AML-193 (cell line): ENCODE results near the gene KCNA10.

Experiments
- DNase-seq, 2 experiments: peaks; one replicate each; lab custom pipeline; 2025; lab: John Stamatoyannopoulos, UW

The KCNA10 gene

DNA sequence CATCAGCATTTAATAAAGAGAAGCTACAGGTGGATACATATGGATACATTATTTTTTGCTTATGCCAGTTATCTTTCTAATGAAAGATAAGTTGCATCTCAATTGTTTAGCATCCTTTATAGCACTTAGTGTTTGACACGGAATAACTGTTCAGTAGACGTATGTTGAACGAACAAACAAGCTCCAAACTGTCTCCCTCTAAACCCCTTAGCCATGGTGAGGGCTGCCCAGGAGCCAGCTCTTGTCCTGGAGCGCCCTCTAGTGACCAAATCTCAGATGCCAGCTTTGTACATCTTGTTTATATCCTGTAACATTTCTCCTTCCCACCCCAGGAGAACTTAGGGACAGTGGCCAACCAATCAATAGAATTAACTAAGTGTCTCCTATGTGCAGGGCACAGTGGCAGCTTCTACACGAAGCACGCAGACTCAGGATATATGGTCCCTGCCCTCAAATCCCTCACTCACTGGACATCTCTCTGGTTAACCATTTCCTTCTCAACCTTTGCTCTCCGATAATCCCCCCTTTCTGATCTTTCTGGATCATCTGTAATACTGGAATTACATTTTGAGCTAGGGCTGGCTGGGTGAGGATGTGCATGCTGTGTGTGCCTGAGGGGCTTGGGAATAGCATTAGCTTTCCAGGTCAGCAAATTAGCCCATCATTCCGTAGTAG, 22.9 kb downstream of the KCNA10 start:
- DNase-seq, result peak; percentile 57 to 63

DNA sequence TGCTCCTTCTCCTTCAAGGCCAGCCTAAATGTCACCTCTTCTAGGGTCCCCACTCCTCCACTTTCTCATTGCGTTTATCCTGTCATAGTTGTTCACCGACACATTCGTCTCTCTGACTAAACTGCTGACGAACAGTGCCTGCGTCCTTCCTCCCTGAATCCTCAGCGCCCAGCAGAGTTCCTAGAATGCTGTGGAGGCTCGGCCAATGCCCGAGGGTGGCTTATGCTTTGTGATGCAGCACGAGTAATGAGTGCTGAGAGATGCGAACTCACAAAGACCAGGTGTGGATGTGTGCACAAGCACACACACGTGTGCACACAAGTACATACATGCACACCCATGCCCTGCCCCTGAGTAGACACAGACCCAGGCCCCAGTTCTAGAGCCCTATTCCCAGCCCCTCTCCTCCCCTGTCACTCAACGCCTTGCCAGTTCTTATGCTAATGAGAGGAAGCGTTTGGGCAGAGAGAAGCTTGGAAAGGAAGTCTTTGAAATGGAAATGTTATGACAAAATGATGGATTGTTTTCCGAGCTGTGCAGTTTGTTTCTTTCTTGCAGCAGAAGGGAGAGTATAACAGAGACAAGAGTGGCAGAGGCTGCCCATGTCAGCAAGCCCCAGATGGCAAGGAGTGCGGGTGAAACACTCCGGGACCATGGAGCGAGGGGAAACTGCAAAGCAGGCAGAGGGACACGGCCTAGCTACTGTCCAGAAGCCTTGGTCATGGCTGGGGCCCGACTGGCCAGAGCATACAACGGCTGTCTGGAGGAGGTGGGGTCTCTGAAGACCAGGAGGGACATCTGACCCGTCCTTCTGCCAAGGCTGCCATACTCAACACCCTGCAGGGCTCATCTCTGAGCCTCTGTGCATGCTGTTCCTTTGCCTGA, 24.2 kb downstream of the KCNA10 start:
- no peak for DNase-seq

DNA sequence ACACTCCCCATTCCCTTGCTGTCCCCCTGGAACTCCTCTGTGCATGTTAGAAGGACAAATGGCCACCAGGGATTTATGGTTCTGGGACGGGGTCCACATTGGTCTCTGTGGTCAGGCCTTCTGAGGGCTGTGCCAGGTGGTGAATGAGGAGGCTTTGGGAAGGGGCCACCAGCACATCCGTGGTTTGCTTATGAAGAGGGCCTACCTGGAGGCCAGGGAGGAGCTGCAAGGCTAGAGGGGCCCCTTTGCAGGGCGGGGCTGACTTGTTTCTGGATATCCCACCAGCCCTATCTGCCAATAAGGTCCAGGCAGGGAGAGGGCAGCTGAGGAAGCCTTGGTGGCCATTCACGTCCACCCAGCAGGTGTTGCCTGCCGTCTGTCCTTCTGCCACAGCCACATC, 24.9 kb downstream of the KCNA10 start:
- no peak for DNase-seq

DNA sequence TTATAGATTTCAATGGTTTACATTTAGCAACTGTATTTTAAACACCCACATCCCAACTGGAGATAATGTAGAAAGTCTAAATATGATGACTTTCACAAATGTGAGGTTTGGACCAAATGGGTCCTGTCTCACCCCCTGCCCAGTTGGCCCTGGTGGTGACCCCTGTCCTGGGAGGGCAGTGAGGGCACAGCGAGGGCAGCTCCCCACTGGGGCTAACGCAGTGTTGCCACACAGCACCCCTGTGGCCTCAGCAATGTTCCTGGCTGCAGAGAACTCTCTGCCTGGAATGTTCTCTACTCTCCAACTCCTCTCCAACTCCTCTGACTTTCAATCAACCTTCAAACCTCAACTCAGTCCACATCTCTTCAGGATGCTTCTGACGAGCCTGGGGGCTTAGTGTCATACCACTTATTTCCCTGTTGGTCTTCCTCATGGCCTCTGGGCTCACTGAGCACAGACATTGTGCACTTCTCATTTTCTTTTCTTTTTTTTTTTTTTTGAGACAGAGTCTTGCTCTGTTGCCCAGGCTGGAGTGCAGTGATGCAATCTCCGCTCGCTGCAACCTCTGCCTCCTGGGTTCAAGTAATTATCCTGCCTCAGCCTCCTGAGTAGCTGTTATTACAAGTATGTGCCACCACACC, 25.8 kb downstream of the KCNA10 start:
- DNase-seq, result no peak

DNA sequence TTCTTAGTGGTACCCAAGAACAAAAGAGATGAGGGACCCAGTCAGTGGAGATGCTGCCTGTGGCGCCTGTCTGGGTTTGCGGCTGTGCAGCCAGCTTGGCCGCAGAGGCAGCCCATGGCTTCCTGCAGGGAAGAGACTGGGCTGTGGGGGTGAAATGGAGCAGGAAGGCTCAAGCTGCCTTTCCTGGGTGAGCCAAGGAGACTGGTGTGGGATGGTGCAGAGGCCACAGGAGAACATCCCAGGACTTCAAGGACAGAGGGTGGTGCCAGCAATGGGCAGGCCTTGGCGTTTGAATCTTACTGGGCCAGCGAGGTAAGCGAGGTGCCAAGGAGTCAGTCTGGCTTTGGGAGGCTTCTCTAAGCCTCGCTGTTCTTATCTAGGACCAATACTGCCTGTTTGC, 26.4 kb downstream of the KCNA10 start:
- no peak for DNase-seq

DNA sequence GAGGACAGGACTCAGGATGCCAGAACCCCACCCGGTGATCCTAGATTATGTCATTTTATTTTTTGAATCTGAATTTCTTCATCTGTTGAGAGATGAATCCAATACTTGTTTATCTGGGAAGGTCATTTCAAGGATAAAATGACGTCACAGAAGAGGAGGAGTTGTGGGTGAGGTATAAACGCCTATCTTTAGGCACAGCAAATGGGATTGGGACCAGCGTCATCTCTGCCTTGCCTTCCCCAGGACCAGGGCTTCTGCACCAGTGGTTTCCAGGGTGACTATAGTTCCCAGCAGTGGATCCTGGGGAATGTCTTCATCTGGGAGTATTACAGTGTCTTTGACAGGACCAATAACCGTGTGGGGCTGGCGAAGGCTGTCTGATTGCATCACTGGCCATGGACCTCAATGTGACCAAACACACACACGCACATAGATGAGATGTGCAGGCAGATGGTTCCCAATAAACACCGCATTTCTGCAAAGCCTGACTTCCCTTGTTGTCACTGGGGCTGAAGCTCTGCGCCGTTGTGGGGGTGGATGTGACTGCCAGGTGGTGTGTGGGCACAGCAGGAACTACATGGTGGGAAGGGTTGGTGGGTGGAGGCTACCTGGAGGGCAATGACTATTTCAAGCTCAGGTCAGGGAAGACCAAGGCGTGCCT, 28.1 kb downstream of the KCNA10 start:
- DNase-seq, result no peak

DNA sequence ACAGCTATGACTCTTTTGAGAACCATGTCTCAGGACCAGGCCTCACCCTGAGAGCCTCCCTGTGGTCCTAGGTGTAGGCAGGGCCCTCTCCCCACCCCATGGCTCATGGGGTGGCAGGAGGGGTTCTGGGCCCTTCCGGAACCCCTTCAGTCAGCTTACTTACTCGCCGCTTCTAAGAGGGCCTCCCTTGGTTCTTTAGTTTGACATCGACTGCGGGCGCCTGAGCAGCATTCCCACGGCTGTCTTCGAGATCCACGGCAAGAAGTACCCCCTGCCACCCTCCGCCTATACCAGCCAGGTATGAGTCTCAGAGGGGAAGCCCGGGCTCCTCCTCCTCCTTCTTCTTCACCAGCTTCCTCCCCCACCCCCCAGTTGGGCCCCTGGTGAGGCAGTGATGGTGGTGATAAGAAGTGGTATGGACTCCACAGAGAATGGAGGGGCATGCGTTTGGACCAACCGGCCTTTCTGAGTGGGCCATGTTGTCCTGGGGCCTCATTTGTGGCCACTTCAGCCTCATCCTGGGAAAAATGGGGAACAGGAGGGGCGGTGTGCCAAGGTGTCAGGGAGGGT, 28.9 kb downstream of the KCNA10 start:
- no peak for DNase-seq

DNA sequence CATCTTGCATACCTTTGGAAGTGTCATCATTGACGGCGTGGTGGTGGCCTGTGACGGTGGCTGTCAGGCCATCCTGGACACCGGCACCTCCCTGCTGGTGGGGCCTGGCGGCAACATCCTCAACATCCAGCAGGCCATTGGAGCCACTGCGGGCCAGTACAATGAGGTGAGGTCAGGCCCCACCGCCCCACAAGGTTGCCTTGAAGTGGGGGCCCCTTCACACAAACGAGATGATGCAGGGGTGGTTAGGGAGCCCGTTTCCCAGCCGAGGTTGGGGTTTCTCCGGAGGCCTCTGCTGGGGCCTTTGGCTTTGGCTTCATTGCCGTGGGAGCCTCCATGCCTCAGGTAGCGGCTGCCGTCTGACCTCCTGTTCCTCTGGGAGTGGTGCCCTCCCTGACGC, 29.6 kb downstream of the KCNA10 start:
- no peak for DNase-seq

DNA sequence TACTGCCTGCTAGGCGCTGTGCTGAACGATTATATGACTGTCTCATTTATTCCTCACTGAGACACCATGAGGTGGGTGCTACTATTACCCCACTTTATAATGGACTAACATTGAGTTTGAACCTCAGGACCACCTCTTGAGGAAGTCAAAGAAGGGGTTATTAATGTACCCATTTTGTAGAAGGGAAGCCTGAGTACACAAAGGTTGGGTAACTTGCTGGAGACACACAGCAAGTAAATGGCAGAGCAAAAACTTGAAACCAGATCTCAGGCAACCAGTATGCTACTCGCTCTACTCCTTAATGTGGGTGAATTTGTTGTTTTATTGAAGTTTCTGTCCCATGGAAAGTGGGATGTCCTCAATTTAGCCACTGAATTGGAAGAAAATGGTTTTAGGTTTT, 30.1 kb downstream of the KCNA10 start:
- no peak for DNase-seq

DNA sequence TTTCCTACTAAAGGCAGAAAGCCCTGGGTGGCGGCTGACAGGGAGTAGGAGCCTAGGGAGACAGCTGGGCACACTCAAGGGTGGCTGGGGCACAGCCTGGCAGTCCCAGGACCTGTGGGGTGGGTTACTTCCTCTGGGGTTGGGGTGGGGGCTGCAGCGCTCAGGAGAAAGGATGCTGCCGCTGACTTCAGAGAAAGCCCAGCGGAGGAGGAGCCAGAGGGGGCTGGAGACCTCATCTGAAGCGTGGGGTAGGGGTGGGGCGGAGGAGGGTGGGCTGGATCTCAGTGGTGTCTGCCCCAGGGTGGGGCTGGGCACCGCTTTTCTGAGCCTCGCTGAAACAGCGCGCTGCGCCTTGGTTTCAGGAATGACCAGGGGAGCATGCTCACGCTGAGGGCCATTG, 30.8 kb downstream of the KCNA10 start:
- no peak for DNase-seq

DNA sequence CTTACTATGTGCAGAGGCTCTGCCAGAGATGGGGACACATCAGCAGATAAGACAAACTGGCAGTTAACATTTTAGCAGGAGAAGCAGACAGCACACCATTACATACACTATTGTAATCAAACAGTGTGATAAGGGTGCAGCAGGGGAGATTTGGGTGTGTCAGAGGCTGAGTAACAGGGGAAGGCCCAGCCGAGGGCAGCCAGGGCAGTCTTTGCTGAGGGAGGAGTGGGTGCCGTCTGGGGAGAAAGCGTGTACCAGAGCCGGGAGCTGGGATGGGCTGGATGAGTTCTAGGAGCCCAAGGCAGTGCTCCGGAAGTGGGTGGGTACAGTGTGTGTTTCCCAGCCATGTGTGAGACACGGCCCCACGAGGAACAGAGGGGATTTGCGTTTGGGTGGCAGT, 31.2 kb downstream of the KCNA10 start:
- no peak for DNase-seq

DNA sequence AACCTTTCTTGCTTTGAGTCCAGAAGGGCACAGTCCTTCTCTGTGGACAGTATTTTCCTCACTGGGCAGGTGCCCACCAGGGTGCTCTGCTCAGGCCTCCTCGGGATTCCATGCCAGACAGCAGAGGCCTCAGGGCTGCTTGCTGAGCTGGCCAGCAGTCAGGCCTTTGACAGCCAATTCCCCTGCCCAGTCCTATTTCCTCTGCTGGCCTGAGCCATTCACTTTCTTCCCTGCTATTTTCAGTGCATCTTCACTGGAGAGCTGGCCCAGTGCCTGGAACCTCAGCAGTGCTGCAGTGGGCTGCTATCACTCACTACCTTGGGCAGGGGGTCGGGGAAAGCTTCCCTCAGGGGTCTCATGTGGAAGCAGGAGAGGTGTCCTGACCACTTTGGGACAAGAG, 33.2 kb downstream of the KCNA10 start:
- DNase-seq, result no peak

DNA sequence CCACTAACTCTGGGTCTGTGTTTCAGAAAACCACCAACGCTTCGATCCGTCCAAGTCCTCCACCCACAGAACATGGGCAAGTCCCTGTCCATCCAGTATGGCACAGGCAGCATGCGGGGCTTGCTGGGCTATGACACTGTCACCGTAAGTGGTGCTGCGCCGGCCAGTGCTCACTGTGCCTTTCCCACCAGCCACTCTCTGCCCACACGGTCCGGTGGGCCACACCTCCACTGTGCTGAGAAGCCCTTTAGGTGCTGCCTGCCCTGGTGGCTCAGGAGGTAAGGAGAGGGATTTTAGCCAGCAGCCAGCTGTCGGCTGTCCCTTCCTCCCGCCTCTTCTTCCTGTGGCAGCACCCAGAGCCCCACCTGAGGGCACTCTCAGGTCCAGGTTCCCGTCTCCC, 34.2 kb downstream of the KCNA10 start:
- DNase-seq, result no peak

DNA sequence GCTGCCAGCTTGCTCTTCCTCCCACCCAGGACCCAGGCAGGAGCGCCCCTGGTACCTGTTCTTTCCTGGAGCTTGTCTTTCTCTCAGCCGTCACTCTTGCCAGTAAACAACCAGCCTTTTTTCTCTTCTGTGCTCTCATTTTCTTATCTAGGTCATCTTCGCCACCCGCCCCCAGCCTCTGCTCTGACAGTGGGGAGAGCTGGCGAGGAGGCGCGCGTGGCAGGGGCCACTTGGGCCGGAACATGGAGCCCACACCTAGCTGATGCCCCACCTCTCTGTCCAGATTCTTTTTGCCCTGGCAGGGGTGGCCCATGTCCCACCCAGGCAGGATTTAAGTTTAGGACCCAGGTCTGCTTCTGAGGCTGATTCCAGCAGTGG, 35.7 kb downstream of the KCNA10 start:
- no peak for DNase-seq

DNA sequence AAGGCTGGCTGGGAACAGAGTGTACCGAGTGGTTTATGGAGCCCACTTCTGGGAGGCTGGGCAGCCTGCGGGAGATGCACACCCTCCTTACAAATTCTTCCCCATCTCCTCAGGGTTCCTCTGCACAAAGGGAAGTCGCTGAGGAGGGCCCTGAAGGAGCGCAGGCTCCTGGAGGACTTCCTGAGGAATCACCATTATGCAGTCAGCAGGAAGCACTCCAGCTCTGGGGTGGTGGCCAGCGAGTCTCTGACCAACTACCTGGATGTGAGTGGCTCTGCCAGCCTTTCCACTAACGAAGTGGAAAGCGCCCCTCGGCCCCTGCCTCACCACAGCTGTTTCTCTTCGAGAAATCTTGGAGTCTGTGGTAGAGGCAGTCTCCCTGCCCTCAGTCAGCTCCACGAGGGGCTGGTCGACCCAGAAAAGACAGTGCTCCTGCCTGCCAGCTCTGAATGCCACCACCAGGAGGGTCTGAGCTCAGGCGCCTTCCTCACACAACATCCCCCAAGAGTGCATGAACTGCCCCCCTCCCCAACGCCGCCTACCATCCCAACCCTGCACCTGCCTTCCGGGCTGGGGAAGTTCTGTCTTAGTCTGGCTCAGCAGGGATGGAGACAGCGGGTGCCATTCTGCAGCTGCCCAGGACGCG, 36.2 kb downstream of the KCNA10 start:
- DNase-seq, result no peak

DNA sequence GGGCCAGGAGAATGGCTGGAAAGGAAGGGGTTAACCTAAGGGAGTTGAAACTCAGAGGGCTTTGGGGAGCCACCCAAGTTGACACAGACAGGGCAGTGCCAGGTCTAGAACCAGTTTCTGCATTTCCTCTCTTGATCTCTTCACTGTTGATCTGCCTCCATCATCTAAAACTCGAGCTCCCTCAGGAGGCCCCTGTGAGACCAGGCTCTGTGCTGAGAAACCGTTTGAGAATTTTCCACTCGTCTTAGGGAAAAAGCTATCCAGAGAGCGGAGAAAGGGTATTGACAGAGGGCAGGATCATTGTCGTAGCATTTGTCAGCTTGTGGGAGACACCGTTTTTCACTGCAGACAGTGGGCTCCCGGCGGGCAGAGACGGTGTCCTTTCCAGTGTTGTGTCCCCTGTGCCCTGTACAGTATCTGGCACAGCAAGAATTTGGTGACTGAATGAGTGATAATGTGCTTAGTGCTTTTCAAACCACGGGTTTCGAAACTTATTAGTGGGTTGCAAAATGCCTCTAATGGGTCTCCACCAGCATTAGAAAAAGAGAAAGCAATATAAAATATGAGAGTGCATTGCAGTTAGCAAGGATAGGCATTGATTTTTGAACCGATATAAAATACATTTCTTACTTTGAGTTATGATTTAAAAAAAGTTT, 36.9 kb downstream of the KCNA10 start:
- peak in 1 of 2 experiments; percentile 9 for DNase-seq

DNA sequence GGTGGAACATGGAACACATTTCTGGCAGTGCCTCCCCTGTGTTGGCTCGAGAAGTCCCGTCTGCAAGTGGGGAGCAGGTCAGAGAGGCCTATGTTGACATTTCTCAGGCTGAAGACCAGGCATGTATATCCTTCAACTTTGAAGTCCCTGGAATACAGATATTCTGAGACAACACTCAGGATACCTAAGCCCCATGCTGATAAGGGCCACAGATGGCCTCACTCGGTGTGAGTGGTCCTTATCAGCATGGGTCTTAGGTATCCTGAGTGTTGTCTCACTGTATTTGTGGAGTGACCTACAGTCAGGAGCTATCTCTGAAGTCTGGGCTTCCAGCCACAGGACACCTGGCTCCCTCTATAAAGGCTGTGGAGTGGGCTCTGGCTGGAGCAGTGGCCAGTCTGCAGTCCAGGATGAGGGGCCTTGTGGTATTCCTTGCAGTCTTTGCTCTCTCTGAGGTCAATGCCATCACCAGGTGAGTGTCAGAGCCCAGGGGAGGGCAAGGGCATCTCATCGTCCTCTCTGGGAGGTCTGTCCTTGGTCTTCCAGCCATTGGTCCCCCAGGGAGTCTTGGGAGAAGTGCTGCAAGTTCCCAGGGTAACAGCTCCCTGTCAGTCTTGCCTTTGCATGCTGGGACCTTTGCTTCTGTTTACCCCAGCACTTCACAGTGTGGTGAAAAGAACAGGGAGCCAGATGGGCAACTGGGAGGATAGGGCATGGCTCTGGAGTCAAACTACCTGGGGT, 38.4 kb downstream of the KCNA10 start:
- DNase-seq, result no peak

DNA sequence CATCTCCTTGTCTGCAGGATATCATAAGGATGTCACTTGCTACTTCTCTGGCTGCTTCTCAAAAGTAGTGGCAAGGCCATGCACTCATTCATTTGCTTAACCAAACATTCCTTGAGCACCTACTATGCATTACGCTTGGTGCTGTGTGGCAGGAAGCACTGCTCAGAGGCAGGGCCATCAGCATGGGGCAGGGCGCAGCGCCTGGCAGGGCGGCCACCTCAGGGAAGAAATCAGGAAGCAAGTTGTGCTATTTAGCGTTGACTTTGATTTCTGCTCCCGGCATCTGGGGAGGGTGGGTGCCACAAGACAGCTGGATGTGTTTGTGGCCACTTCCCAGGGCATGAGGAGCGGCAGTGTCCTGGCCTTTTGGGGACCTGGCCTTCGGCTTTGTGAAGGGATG, 40.1 kb downstream of the KCNA10 start:
- DNase-seq, result no peak

DNA sequence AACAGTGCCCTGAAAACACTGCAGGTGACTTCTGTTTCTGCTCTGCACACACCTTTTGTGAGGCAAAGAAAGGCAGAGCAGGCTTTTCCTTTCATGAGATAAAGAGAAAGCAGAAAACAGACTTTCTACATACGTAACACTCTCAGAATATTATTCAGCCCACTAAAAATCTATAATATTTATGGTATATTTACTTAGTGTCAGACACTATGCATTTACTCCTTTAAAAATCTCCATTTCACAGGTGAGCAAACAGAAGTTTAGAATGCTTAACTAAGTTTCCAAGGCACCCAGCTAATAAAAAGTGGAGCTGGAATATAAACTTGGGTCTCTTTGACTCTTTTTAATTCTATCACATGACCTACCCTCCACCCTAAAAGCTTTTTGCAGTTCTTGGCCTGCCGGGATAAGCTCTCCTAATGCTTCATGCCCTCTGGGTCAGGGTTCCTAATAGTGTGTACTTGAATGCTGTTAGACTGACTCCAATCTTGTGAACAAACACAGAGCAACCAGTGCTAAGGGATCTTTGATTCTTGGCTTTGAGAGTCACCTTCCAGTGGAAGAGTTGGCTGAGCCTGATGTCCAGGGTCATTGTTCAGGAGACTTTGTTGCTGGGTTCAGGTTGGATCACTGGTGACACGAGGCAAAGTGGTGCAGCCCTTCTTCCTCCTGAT, 40.9 kb downstream of the KCNA10 start:
- no peak for DNase-seq

DNA sequence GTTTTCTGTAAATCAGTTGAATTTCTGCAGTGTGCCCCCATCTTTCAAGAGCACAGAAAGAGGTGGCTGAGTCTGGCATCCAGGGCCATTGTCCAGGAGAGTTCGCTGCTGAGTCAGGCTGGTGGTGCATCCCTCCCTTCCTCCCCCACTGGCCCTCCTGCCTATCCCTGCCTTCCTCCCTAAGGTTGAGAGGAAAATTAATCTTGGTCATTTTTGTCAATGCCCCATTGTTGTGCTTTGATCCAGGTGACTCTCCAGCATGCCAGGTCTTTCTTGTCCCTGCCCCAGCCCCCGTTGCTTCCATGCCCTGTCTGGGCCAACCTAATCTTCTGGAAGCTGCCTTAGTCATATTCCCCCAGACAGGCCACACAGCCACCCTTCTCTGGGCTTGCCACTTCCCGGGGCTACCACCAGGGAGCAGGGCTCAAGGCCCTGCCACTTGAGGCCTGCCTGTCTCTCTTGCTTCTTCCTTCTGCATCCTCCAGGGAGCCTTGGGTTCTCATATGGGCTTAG, 41.5 kb downstream of the KCNA10 start:
- DNase-seq, result peak; percentile 6 to 9
